Measurements from ENCODE around the gene MAPK8.

The MAPK8 gene

DNA sequence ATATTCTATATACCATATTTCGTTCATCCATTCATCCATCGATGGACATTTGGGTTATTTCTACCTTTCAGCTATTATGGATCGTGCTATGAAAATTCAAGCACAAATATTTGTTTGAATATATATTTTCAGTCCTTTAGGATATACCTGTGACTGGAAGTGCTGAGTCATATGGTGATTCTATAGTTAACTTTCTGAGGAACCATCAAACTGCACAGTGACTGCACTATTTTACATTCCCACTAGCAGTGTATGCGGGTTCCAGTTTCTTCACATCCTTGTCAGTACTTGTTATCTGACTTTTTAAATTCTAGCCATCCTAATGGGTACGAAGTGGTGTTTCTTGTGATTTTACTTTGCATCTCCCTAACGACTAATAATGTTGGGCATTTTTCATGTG, 104.0 kb downstream of the MAPK8 start:
- no peaks in the 10 kb centered on the region for H3K27me3 ChIP-seq (ENCODE audit: control insufficient read depth in 1 of 2, insufficient read depth in 2 of 2, low read length in 2 of 2)
- H3K4me1 ChIP-seq (ENCODE audit: control insufficient read depth in 1 of 2, insufficient read depth in 2 of 2, low read length in 2 of 2), result no peaks in the 10 kb centered on the region
- H3K4me3 ChIP-seq (ENCODE audit: low read depth in 1 of 2, low read length in 2 of 2), result no peak overlapping the region
- H3K9me3 ChIP-seq (ENCODE audit: control insufficient read depth in 1 of 2, low read length in 2 of 2), result peaks cover 7 to 8% of the 10 kb centered on the region in 2 donors
- H3K36me3 ChIP-seq (ENCODE audit: control insufficient read depth in 1 of 2, insufficient read depth in 2 of 2, low read length in 2 of 2), result peaks cover 13 to 25% of the 10 kb centered on the region in 2 donors
- no peak overlapping the region for H3K27ac ChIP-seq (ENCODE audit: low read depth, low read length)
- no peak overlapping the region for H3K9ac ChIP-seq (ENCODE audit: low read depth in 1 of 2, low read length in 2 of 2)

DNA sequence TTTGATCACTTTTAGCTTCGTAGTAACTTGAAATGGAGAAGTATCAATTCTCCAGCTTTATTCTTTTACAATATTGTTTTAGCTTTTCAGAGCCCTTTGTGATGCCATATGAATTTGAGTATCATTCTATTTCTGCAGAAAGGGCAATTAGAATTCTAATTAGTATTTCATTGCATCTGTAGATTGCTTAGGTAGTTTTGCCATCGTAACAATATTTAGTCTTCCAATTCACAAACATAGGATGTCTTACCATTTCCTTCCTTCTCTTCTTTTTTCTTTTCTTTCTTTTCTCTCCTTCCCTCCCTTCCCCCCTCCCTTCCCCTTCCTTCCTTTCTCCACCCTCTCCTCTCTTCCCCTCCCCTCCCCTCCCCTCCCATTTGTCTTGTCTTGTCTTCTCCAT, 105.0 kb downstream of the MAPK8 start:
- no peak overlapping the region for H3K4me3 ChIP-seq (ENCODE audit: low read depth in 1 of 2, low read length in 2 of 2)
- H3K4me1 ChIP-seq (ENCODE audit: control insufficient read depth in 1 of 2, insufficient read depth in 2 of 2, low read length in 2 of 2), result no peaks in the 10 kb centered on the region
- no peak overlapping the region for H3K27ac ChIP-seq (ENCODE audit: low read depth, low read length)
- H3K36me3 ChIP-seq (ENCODE audit: control insufficient read depth in 1 of 2, insufficient read depth in 2 of 2, low read length in 2 of 2), result peaks cover 13 to 25% of the 10 kb centered on the region in 2 donors
- no peak overlapping the region for H3K9ac ChIP-seq (ENCODE audit: low read depth in 1 of 2, low read length in 2 of 2)
- peaks cover 7 to 8% of the 10 kb centered on the region in 2 donors for H3K9me3 ChIP-seq (ENCODE audit: control insufficient read depth in 1 of 2, low read length in 2 of 2)
- H3K27me3 ChIP-seq (ENCODE audit: control insufficient read depth in 1 of 2, insufficient read depth in 2 of 2, low read length in 2 of 2), result no peaks in the 10 kb centered on the region

DNA sequence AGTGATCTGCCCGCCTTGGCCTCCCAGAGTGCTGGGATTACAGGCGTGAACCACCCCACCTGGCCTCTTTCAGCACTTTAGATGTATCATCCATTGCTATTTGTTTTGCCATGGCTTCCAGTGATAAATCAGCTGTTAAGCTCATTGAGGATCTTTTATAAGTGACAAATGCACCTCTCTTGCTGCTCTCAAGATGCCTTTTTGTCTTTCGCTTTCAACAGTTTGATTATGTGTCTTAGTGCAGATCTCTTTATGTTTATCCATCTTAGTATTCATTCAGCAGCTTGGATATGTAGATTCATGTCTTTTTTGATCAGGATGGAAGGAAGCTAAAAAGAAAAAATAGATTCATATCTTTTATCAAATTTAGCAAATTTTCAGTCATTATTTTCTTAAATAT, 105.6 kb downstream of the MAPK8 start:
- Histone ChIP-seq H3K36me3 (ENCODE audit: control insufficient read depth in 1 of 2, insufficient read depth in 2 of 2, low read length in 2 of 2) (peaks cover 13 to 25% of the 10 kb centered on the region in 2 donors), H3K4me3 (ENCODE audit: low read depth in 1 of 2, low read length in 2 of 2) (no peak overlapping the region)

DNA sequence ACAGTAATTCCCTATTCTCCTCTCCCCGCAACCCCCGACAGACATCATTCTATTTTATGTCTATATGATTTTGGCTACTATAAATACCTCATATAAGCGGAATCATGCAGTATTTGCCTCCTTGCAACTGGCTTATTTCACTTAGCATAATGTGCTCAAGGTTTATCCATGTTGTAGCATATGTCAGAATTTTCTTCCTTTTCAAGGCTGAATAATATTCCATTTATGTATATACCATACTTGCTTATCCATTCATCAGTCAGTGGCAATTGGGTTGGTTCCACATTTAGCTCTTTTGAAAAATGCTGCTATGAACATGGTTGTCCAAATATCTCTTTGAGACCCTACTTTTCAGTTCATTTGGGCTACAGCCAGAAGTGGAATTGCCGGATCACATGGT, 106.5 kb downstream of the MAPK8 start:
- Histone ChIP-seq H3K27me3 (ENCODE audit: control insufficient read depth in 1 of 2, insufficient read depth in 2 of 2, low read length in 2 of 2) (no peaks in the 10 kb centered on the region), H3K9ac (ENCODE audit: low read depth in 1 of 2, low read length in 2 of 2) (no peak overlapping the region), H3K9me3 (ENCODE audit: control insufficient read depth in 1 of 2, low read length in 2 of 2) (peaks cover 7 to 8% of the 10 kb centered on the region in 2 donors), H3K36me3 (ENCODE audit: control insufficient read depth in 1 of 2, insufficient read depth in 2 of 2, low read length in 2 of 2) (peaks cover 13 to 25% of the 10 kb centered on the region in 2 donors), H3K4me1 (ENCODE audit: control insufficient read depth in 1 of 2, insufficient read depth in 2 of 2, low read length in 2 of 2) (no peaks in the 10 kb centered on the region), H3K4me3 (ENCODE audit: low read depth in 1 of 2, low read length in 2 of 2) (no peak overlapping the region), H3K27ac (ENCODE audit: low read depth, low read length) (no peak overlapping the region)

More for the DNA sequence above, 105.6 kb downstream of the MAPK8 start:
- Histone ChIP-seq H3K9ac (ENCODE audit: low read depth in 1 of 2, low read length in 2 of 2) (no peak overlapping the region), H3K4me1 (ENCODE audit: control insufficient read depth in 1 of 2, insufficient read depth in 2 of 2, low read length in 2 of 2) (no peaks in the 10 kb centered on the region), H3K27me3 (ENCODE audit: control insufficient read depth in 1 of 2, insufficient read depth in 2 of 2, low read length in 2 of 2) (no peaks in the 10 kb centered on the region), H3K9me3 (ENCODE audit: control insufficient read depth in 1 of 2, low read length in 2 of 2) (peaks cover 7 to 8% of the 10 kb centered on the region in 2 donors), H3K27ac (ENCODE audit: low read depth, low read length) (no peak overlapping the region)

DNA sequence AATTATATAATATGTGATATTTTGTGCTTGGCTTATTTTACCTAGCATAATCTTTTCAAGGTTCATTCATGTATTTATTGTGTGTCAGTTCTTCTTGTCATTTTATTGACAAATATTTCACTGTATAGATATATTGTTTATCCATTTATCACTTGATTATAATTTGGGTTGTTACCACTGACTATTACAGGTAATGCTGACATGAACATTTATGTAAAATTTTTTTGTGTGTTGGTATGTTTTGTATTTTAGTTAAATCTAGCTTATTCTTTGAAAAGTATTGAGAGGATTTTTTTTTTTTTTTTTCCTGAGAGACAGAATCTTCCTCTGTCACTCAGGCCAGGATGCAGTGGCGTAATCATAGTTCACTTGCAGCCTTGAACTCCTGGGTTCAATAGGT, 107.7 kb downstream of the MAPK8 start:
- Histone ChIP-seq H3K4me3 (ENCODE audit: low read depth in 1 of 2, low read length in 2 of 2) (no peak overlapping the region), H3K4me1 (ENCODE audit: control insufficient read depth in 1 of 2, insufficient read depth in 2 of 2, low read length in 2 of 2) (no peaks in the 10 kb centered on the region), H3K27me3 (ENCODE audit: control insufficient read depth in 1 of 2, insufficient read depth in 2 of 2, low read length in 2 of 2) (no peaks in the 10 kb centered on the region), H3K9ac (ENCODE audit: low read depth in 1 of 2, low read length in 2 of 2) (no peak overlapping the region), H3K36me3 (ENCODE audit: control insufficient read depth in 1 of 2, insufficient read depth in 2 of 2, low read length in 2 of 2) (peaks cover 13 to 25% of the 10 kb centered on the region in 2 donors), H3K9me3 (ENCODE audit: control insufficient read depth in 1 of 2, low read length in 2 of 2) (peaks cover 7 to 8% of the 10 kb centered on the region in 2 donors), H3K27ac (ENCODE audit: low read depth, low read length) (no peak overlapping the region)

DNA sequence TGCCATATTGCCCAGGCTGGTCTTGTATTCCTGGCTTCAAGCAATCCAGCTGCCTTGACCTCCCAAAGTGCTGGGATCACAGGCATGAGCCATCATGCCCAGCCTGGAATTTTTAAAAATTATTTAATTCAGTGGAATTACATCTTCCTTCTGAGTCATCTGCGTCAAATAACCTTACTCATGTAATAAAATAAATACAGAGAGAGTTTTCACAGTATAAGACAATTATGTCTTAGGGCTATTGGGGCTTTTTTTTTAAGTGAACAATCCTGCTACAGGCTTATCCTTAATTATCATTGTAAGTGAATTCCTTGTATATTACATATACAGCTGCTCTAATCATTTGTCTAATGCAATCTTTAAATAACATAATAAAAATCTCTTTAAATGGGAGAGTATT, 108.3 kb downstream of the MAPK8 start:
- no peak overlapping the region for H3K27ac ChIP-seq (ENCODE audit: low read depth, low read length)
- no peaks in the 10 kb centered on the region for H3K4me1 ChIP-seq (ENCODE audit: control insufficient read depth in 1 of 2, insufficient read depth in 2 of 2, low read length in 2 of 2)
- no peak overlapping the region for H3K4me3 ChIP-seq (ENCODE audit: low read depth in 1 of 2, low read length in 2 of 2)
- peaks cover 7 to 8% of the 10 kb centered on the region in 2 donors for H3K9me3 ChIP-seq (ENCODE audit: control insufficient read depth in 1 of 2, low read length in 2 of 2)
- H3K36me3 ChIP-seq (ENCODE audit: control insufficient read depth in 1 of 2, insufficient read depth in 2 of 2, low read length in 2 of 2), result peaks cover 13 to 25% of the 10 kb centered on the region in 2 donors
- H3K9ac ChIP-seq (ENCODE audit: low read depth in 1 of 2, low read length in 2 of 2), result no peak overlapping the region
- no peaks in the 10 kb centered on the region for H3K27me3 ChIP-seq (ENCODE audit: control insufficient read depth in 1 of 2, insufficient read depth in 2 of 2, low read length in 2 of 2)

DNA sequence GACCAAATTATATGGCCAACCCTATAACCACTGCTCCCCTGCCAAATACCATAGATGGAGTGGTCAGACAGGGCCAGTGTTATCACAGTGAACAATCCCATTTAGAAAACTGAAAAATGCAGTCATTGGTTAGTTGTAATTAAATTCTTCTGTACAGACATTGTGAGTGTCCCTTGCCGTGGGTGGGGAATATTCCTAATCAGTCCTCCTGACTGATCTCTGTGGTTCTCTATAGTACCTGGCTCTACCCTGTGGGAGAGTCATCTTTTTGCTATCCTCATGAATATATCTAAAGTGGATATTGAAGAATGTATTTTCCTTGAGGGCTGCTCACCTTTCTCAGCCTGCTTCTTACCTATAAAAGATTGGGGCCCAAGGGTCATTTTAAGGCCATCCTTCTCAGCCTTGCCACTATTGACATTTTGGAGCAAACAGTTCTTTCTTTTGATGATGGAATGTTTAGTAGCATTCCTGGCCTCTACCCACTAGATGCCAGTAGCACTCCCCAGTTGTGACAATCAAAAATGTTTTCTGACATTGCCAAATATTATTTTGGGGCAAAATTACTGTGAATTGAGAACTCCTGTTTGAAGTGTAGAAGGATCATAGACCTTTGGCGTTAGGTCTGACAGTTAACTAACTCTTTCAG, 110.2 kb downstream of the MAPK8 start:
- Histone ChIP-seq H3K9me3 (ENCODE audit: control insufficient read depth in 1 of 2, low read length in 2 of 2) (peaks cover 4 to 7% of the 10 kb centered on the region in 2 donors), H3K27ac (ENCODE audit: low read depth, low read length) (no peak overlapping the region), H3K9ac (ENCODE audit: low read depth in 1 of 2, low read length in 2 of 2) (no peak overlapping the region)

DNA sequence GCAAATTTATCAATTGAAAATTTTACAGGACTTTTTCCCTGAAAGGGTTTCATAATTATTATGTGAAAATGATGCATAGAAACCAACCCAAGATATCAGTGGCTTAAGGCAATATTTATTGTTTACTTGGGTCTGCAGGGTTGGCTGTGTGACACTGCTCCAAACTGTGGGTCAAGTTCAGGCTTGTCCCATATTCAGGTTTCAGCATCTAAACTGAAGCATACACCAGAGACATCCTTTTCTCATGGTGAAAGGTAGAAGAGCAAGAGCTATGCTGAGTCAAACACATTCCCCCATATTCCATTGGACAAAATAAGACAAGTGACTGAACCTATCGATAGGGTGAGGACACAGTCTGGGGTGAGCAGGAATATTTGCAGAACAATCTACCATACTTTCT, 110.9 kb downstream of the MAPK8 start:
- H3K4me3 ChIP-seq (ENCODE audit: low read depth in 1 of 2, low read length in 2 of 2), result no peak overlapping the region
- no peaks in the 10 kb centered on the region for H3K27me3 ChIP-seq (ENCODE audit: control insufficient read depth in 1 of 2, insufficient read depth in 2 of 2, low read length in 2 of 2)
- peaks cover 0 to 3% of the 10 kb centered on the region in 2 donors for H3K9me3 ChIP-seq (ENCODE audit: control insufficient read depth in 1 of 2, low read length in 2 of 2)
- no peaks in the 10 kb centered on the region for H3K4me1 ChIP-seq (ENCODE audit: control insufficient read depth in 1 of 2, insufficient read depth in 2 of 2, low read length in 2 of 2)
- peaks cover 7 to 8% of the 10 kb centered on the region in 2 donors for H3K36me3 ChIP-seq (ENCODE audit: control insufficient read depth in 1 of 2, insufficient read depth in 2 of 2, low read length in 2 of 2)
- H3K27ac ChIP-seq (ENCODE audit: low read depth, low read length), result no peak overlapping the region
- H3K9ac ChIP-seq (ENCODE audit: low read depth in 1 of 2, low read length in 2 of 2), result no peak overlapping the region

More for the DNA sequence above, 110.2 kb downstream of the MAPK8 start:
- Histone ChIP-seq H3K36me3 (ENCODE audit: control insufficient read depth in 1 of 2, insufficient read depth in 2 of 2, low read length in 2 of 2) (peaks cover 8 to 11% of the 10 kb centered on the region in 2 donors), H3K4me3 (ENCODE audit: low read depth in 1 of 2, low read length in 2 of 2) (no peak overlapping the region), H3K27me3 (ENCODE audit: control insufficient read depth in 1 of 2, insufficient read depth in 2 of 2, low read length in 2 of 2) (no peaks in the 10 kb centered on the region), H3K4me1 (ENCODE audit: control insufficient read depth in 1 of 2, insufficient read depth in 2 of 2, low read length in 2 of 2) (no peaks in the 10 kb centered on the region)

DNA sequence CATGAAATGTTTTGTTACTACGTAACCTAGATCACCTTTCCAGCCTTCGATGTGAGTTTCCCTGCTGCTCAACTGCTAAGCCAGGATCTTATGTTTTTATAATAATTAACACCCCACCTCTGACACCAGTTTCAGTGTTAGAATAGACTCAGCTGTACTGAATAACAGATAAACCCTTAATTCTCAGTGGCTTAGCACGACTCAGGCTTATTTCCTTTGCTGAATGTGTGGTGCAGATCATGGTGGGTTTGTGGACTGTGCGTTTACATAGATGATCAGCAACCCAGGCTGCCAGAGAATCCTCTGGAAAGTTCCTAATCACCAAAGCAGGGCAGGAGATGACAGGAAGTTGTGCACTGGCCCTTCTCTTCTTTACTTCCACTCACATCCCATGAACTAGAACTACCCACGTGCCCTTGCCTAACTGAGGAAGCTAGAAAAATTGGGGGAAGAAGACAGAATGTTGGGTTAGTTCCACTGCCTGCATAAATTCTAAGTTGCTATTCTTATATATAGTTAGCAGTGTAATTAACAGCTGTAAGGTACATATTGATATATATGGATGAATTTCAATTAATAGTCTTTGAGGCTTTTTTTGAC, 111.8 kb downstream of the MAPK8 start:
- no peaks in the 10 kb centered on the region for H3K36me3 ChIP-seq (ENCODE audit: control insufficient read depth in 1 of 2, insufficient read depth in 2 of 2, low read length in 2 of 2)
- H3K9me3 ChIP-seq (ENCODE audit: control insufficient read depth in 1 of 2, low read length in 2 of 2), result no peaks in the 10 kb centered on the region
- no peak overlapping the region for H3K4me3 ChIP-seq (ENCODE audit: low read depth in 1 of 2, low read length in 2 of 2)
- H3K27me3 ChIP-seq (ENCODE audit: control insufficient read depth in 1 of 2, insufficient read depth in 2 of 2, low read length in 2 of 2), result no peaks in the 10 kb centered on the region
- H3K4me1 ChIP-seq (ENCODE audit: control insufficient read depth in 1 of 2, insufficient read depth in 2 of 2, low read length in 2 of 2), result no peaks in the 10 kb centered on the region
- H3K27ac ChIP-seq (ENCODE audit: low read depth, low read length), result no peak overlapping the region
- H3K9ac ChIP-seq (ENCODE audit: low read depth in 1 of 2, low read length in 2 of 2), result no peak overlapping the region

DNA sequence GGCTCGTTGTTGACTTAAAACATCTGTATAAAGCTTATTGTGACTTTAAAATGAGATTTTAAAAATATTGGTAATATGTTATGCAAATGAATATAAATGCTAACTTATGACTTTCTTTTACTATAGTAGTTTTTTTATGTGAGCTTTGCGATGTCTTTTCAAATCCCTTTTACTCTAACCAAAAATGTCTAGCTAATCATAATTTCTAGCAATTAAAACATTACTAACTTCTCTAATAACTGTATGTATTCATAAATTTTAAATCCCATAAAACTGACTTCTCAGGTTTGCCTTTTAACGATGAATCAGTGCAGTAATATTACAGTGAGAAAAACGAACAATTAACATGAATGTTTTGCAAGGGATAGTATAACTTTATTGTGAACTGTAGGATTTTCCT, 113.2 kb downstream of the MAPK8 start:
- Histone ChIP-seq H3K4me1 (ENCODE audit: control insufficient read depth in 1 of 2, insufficient read depth in 2 of 2, low read length in 2 of 2) (no peaks in the 10 kb centered on the region), H3K27ac (ENCODE audit: low read depth, low read length) (no peak overlapping the region), H3K9ac (ENCODE audit: low read depth in 1 of 2, low read length in 2 of 2) (no peak overlapping the region), H3K36me3 (ENCODE audit: control insufficient read depth in 1 of 2, insufficient read depth in 2 of 2, low read length in 2 of 2) (no peaks in the 10 kb centered on the region), H3K9me3 (ENCODE audit: control insufficient read depth in 1 of 2, low read length in 2 of 2) (no peaks in the 10 kb centered on the region), H3K4me3 (ENCODE audit: low read depth in 1 of 2, low read length in 2 of 2) (no peak overlapping the region), H3K27me3 (ENCODE audit: control insufficient read depth in 1 of 2, insufficient read depth in 2 of 2, low read length in 2 of 2) (no peaks in the 10 kb centered on the region)

All from duodenal mucosa (tissue), 2 donors.